ENCODE data around the gene SEMA4F.

DNA sequence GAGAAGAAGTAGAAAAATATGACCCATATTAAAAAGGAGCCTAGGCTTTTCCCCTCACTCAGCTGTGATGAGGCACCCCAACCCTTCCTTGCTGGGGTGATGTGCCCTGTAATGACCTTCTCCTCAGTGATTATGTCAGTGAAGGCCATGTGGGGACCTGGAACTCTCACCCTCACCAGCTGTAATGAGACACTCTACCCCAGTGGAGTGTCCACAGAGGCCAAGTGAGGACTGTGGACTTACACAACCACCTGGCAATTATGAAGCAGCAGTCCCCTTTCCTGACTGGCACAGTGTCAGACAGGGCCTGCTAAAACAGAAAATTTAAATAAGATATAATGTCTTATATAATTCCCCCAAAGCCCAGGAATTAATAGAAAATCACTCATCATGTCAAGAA lies 54.2 kb downstream of the SEMA4F start:
- TF ChIP-seq, protein P1, sequence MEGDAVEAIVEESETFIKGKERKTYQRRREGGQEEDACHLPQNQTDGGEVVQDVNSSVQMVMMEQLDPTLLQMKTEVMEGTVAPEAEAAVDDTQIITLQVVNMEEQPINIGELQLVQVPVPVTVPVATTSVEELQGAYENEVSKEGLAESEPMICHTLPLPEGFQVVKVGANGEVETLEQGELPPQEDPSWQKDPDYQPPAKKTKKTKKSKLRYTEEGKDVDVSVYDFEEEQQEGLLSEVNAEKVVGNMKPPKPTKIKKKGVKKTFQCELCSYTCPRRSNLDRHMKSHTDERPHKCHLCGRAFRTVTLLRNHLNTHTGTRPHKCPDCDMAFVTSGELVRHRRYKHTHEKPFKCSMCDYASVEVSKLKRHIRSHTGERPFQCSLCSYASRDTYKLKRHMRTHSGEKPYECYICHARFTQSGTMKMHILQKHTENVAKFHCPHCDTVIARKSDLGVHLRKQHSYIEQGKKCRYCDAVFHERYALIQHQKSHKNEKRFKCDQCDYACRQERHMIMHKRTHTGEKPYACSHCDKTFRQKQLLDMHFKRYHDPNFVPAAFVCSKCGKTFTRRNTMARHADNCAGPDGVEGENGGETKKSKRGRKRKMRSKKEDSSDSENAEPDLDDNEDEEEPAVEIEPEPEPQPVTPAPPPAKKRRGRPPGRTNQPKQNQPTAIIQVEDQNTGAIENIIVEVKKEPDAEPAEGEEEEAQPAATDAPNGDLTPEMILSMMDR (IDR thresholded peaks at IDR 0.05), result no peak
- no peak for TF ChIP-seq POLR2AphosphoS5 (IDR thresholded peaks at IDR 0.05; ENCODE audit: insufficient read depth in 1 of 2, low read depth in 1 of 2)
- TF ChIP-seq POLR2A (IDR thresholded peaks at IDR 0.05), result no peak
